KMS-11 (cell line): Measurements from ENCODE around the gene TGM6.

Experiments
- H2AFZ ChIP-seq: fragments of 200-600 bp; sonication (generic); 2 replicates; pipeline ENCODE4 v1.6.1; 2016; ENCODE audit warnings: antibody characterized with exemption, mixed run types, low read depth
- H3K27ac ChIP-seq: fragments of 200-600 bp; sonication (generic); 2 replicates; pipeline ENCODE4 v1.6.1; 2016; ENCODE audit warnings: mild to moderate bottlenecking, mixed run types
- H3K27me3 ChIP-seq: fragments of 200-600 bp; sonication (generic); 2 replicates; pipeline ENCODE4 v1.6.1; 2017; ENCODE audit warnings: mild to moderate bottlenecking, low read depth, mixed run types, moderate library complexity; ENCODE audit not compliant: insufficient read depth
- H3K36me3 ChIP-seq: fragments of 200-600 bp; sonication (generic); 2 replicates; pipeline ENCODE4 v1.6.1; 2017; ENCODE audit warnings: mild to moderate bottlenecking, mixed run types; ENCODE audit not compliant: insufficient read depth
- H3K4me1 ChIP-seq: fragments of 200-600 bp; sonication (generic); 2 replicates; pipeline ENCODE4 v1.6.1; 2016; ENCODE audit warnings: mild to moderate bottlenecking, low read depth, mixed run types; ENCODE audit not compliant: poor library complexity, severe bottlenecking
- H3K4me2 ChIP-seq: fragments of 200-600 bp; sonication (generic); 2 replicates; pipeline ENCODE4 v1.7.0; 2016; ENCODE audit warnings: mild to moderate bottlenecking, mixed run types
- H3K4me3 ChIP-seq: fragments of 200-600 bp; sonication (generic); IDR thresholded peaks from 2 replicates; pipeline ENCODE4 v1.6.1; 2017; ENCODE audit warnings: low read depth, low read length, mixed read lengths; ENCODE audit not compliant: insufficient read depth
- H3K79me2 ChIP-seq: fragments of 200-600 bp; sonication (generic); 2 replicates; pipeline ENCODE4 v1.6.1; 2016; ENCODE audit warnings: low read depth, mixed run types; ENCODE audit not compliant: insufficient read depth
- H3K9ac ChIP-seq: fragments of 200-600 bp; sonication (generic); 2 replicates; pipeline ENCODE4 v1.6.1; 2016; ENCODE audit warnings: mild to moderate bottlenecking, mixed run types
- H4K20me1 ChIP-seq: fragments of 200-600 bp; sonication (generic); 2 replicates; pipeline ENCODE4 v1.6.1; 2016; ENCODE audit warnings: mild to moderate bottlenecking, mixed run types; ENCODE audit not compliant: insufficient read depth
- TF ChIP-seq, protein P1 (sequence below): fragments of 200-600 bp; sonication (generic); conservative IDR thresholded peaks from 2 replicates; pipeline ENCODE4 v1.6.1; 2017; ENCODE audit warnings: low read depth, mild to moderate bottlenecking, antibody characterized with exemption, low read length, moderate library complexity, mixed read lengths

TGM6 gene

DNA sequence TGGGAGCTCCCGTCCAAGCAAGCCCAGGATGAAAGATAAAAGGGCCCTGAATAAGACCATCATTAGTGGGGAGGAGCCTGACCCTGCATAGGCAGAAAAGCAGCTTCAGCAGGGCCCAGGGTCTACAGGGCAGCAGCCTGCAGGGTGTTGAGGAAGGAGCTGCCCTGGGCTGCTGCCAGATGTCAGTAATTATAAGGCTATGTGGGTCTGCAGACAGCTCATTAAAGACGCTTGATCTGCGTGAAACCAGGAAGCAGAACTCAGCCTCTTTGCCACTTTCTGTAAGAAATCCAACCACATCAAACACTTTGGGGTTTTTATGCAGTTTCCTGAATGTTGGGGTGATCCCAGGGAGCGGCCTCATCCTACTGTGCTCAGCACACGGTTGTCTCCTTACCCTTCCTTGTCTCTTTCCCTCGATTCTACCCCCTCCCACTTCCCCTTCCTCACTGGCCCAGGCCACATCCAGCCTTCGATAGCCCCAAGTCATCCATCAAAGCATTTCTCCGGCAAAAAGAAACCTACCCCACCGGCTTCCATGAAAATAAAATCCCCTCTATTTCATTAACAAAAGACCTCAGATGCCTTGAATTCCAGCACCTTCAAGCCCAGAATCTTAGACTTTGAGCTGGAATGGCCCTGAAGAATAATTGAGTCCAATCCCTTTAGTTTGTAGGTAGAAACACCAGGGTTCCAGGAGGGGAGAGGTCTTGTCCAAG is 1.0 kb upstream of the TGM6 start:
- H3K27me3 ChIP-seq = no peaks in the 10 kb centered on the region

DNA sequence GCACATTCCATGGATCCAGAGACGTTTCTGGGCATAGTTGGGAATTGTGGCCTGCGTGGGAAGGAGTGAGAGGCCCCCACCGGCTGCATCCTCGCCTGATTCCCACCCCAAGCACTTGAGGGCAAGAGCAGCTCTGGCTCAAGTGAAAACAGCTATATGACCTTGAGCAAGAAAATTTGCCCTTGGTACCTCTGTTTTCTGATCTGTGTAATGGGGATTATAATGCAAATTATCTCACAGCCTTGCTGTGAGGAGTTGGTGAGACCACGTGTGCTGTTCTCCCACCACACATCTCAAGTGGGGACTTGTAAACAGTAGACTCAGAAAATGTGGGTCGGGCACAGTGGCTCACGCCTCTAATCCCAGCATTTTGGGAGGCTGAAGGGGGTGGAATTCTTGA is 602 bp downstream of the TGM6 start:
- Histone ChIP-seq H3K36me3 (no peaks in the 10 kb centered on the region), H3K27ac (no peak overlapping the region), H3K27me3 (no peaks in the 10 kb centered on the region), H3K9ac (no peak overlapping the region), H3K4me1 (no peaks in the 10 kb centered on the region), H3K79me2 (no peaks in the 10 kb centered on the region), H4K20me1 (no peaks in the 10 kb centered on the region), H3K4me2 (no peak overlapping the region), H3K4me3 (no peak overlapping the region), H2AFZ (no peak overlapping the region)
- TF ChIP-seq, protein P1, sequence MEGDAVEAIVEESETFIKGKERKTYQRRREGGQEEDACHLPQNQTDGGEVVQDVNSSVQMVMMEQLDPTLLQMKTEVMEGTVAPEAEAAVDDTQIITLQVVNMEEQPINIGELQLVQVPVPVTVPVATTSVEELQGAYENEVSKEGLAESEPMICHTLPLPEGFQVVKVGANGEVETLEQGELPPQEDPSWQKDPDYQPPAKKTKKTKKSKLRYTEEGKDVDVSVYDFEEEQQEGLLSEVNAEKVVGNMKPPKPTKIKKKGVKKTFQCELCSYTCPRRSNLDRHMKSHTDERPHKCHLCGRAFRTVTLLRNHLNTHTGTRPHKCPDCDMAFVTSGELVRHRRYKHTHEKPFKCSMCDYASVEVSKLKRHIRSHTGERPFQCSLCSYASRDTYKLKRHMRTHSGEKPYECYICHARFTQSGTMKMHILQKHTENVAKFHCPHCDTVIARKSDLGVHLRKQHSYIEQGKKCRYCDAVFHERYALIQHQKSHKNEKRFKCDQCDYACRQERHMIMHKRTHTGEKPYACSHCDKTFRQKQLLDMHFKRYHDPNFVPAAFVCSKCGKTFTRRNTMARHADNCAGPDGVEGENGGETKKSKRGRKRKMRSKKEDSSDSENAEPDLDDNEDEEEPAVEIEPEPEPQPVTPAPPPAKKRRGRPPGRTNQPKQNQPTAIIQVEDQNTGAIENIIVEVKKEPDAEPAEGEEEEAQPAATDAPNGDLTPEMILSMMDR = no peak

More for the DNA sequence above, 1.0 kb upstream of the TGM6 start:
- TF ChIP-seq, protein P1 = no peak
- no peak overlapping the region for H3K4me3 ChIP-seq
- H4K20me1 ChIP-seq = no peaks in the 10 kb centered on the region
- H3K36me3 ChIP-seq = no peaks in the 10 kb centered on the region
- no peaks in the 10 kb centered on the region for H3K79me2 ChIP-seq
- H3K9ac ChIP-seq = no peak overlapping the region
- H3K4me2 ChIP-seq = no peak overlapping the region
- no peaks in the 10 kb centered on the region for H3K4me1 ChIP-seq
- H2AFZ ChIP-seq = no peak overlapping the region
- no peak overlapping the region for H3K27ac ChIP-seq

DNA sequence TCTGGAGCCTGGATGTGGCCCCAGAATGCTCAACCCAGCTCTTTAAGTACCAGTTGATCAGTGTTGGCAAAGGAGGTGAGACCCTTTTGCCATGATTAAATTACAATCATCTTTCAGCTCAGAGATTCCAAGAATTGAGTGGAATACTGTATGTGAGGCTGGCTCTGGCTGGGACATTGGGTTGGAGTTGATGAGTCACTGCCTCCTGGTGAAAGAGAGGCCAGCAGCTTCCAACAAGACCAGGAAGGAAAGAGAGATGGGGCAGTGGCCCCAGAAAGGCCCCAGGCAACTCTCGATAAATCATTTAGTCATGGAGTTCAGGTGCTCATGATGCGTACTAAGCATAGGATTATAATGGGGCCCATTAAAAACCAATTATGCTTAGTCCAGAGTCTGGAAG is 2.1 kb downstream of the TGM6 start:
- H3K4me1 ChIP-seq = peaks cover 6% of the 10 kb centered on the region
- H3K9ac ChIP-seq = no peak overlapping the region
- H3K4me3 ChIP-seq = no peak overlapping the region
- H3K4me2 ChIP-seq = no peak overlapping the region
- no peaks in the 10 kb centered on the region for H3K36me3 ChIP-seq
- no peaks in the 10 kb centered on the region for H4K20me1 ChIP-seq
- TF ChIP-seq, protein P1 = no peak
- H3K27ac ChIP-seq = no peak overlapping the region
- no peaks in the 10 kb centered on the region for H3K27me3 ChIP-seq
- H2AFZ ChIP-seq = no peak overlapping the region
- no peaks in the 10 kb centered on the region for H3K79me2 ChIP-seq

DNA sequence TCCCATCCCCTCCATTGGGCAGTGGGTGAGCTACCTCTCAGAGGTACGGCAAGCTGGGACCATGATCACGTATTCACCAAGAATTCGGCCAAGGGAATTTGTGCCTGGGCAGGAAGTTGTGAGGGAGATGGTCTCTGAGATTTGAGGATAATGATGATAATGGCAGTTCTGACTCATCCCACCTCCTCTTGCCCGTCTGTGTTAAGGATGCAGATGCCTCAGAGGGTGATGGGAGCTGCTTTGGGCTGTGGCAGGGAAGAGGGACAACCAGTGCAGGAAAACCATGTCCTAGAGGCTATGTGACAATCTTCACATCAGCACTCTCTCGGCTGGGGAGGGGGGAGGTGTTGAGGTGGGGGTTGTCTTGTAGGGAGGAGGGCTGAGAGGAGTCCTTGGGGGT is 4.3 kb downstream of the TGM6 start:
- no peak overlapping the region for H3K27ac ChIP-seq
- H3K27me3 ChIP-seq = no peaks in the 10 kb centered on the region
- no peak overlapping the region for H3K9ac ChIP-seq
- H3K4me2 ChIP-seq = no peak overlapping the region
- H3K79me2 ChIP-seq = no peaks in the 10 kb centered on the region
- no peaks in the 10 kb centered on the region for H4K20me1 ChIP-seq
- H3K4me1 ChIP-seq = peaks cover 6% of the 10 kb centered on the region
- H3K36me3 ChIP-seq = no peaks in the 10 kb centered on the region
- no peak overlapping the region for H3K4me3 ChIP-seq
- TF ChIP-seq, protein P1 = no peak
- H2AFZ ChIP-seq = no peak overlapping the region
